Heart right ventricle (tissue), 16 donors: ENCODE results near the gene SYCP2L. TPM values are rescaled to one million over a fixed set of nuclear protein-coding genes. Genes with fewer than 3 reads are reported as not detected.
A peak's percentile ranks its signal among the peaks of the same experiment; 100 is the strongest.

ENCODE experiments used
- ATAC-seq, 8 donors: fragments of 200-7000 bp; cut with Tn5 transposase; one replicate each; pipeline ENCODE4 v1.9.1; 2020; ENCODE audit warnings: mild to moderate bottlenecking in 8 of 8, moderate library complexity in 8 of 8, moderate number of reproducible peaks in 1 of 8
- DNase-seq, 2 donors: peaks; one replicate each; pipeline ENCODE4 v3.0.0-alpha.2; 2020
- H3K27ac ChIP-seq, 10 donors: fragments of 200-600 bp; sonication (generic) in 2 of 10; one replicate each; pipeline versions ENCODE4 v1.5.0 to v1.8.0; 2020 to 2022; ENCODE audit warnings: mild to moderate bottlenecking in 3 of 10
- H3K27me3 ChIP-seq, 7 donors: fragments of 200-600 bp; one replicate each; pipeline ENCODE4 v1.8.0; 2021 to 2022; ENCODE audit warnings: mild to moderate bottlenecking in 2 of 7
- H3K36me3 ChIP-seq, 9 donors: fragments of 200-600 bp; sonication (generic) in 1 of 9; one replicate each; pipeline versions ENCODE4 v1.5.0 to v1.8.0; 2020 to 2022; ENCODE audit warnings: mild to moderate bottlenecking in 2 of 9
- H3K4me1 ChIP-seq, 9 donors: fragments of 200-600 bp; sonication (generic) in 1 of 9; one replicate each; pipeline versions ENCODE4 v1.5.0 to v1.8.0; 2020 to 2022; ENCODE audit warnings: mild to moderate bottlenecking in 4 of 9
- H3K4me3 ChIP-seq, 10 donors: fragments of 200-600 bp; sonication (generic) in 2 of 10; one replicate each; pipeline versions ENCODE4 v1.5.0 to v1.8.0; 2020 to 2022; ENCODE audit warnings: mild to moderate bottlenecking in 7 of 10, moderate library complexity in 2 of 10
- H3K9me3 ChIP-seq, 11 donors: fragments of 200-600 bp in 10 of 11; sonication (generic) in 2 of 11; one replicate each; pipeline versions ENCODE4 v1.5.0 to v1.8.0; 2013 to 2022; ENCODE audit warnings: mild to moderate bottlenecking in 2 of 11, control low read depth in 1 of 11, moderate library complexity in 1 of 11
- CTCF ChIP-seq, 9 donors: fragments of 200-600 bp; sonication (generic) in 2 of 9; IDR thresholded peaks; one replicate each; pipeline versions ENCODE4 v1.5.0 to v1.8.0; 2021 to 2022; ENCODE audit warnings: antibody characterized with exemption in 9 of 9, mild to moderate bottlenecking in 5 of 9, moderate library complexity in 1 of 9
- WGBS, 2 donors: extraction: QIAGEN DNeasy Blood & Tissue Kit; methylation state at CpG; one replicate each; pipeline ENCODE4 v1.1.7; 2013; ENCODE audit warnings: inconsistent platforms in 1 of 2; 5-methylcytosine and 5-hydroxymethylcytosine counted together
- intact Hi-C, 10 donors: fragments of 100-400 bp; cut with DNase I; formaldehyde crosslinking; loops; one replicate each; pipeline versions ENCODE4 v1.11.1 to v1.14.2; 2022
- polyA plus RNA-seq, 2 donors: library from polyadenylated mRNA; stranded (reverse); fragments of 200-250 nt; gene quantifications; one replicate each; pipeline ENCODE4 v1.2.3, GENCODE V29; 2013
- total RNA-seq, 10 donors: library from RNA; stranded (reverse); fragmentation: NEBNext Ultra II Directional in 3 of 10; extraction: Animal tissue kit (Norgen Biotek cat#: 25700) in 3 of 10; gene quantifications; one replicate each; pipeline versions ENCODE4 v1.2.1 to v1.2.4, GENCODE V29; 2021 to 2023
- donor health status: Arrhythmogenic right ventricular cardiomyopathy.
- donor health status: ischemic (EF 13 %, LVEDD 7.1; RV severe dilation, severe dysfunction).
- donor health status: healthy with polysubstance abuse.
- donor health status: DM: no; HTN: yes; CAD: no.
- donor health status: DM: no; HTN: no; CAD: no.
- donor health status: ischemic (EF 25% LVEDD 6.9; RV normal size, moderate dysfunction).
- donor health status: ischemic (EF 25% LVEDD 5.7; RV mildly dilated, moderate dysfunction).
- donor health status: healthy.
- donor health status: DM: yes; HTN: yes; CAD: no.
- donor health status: Ischemic cardiomyopathy.
- donor health status: ischemic (EF 35%, LVEDD 5.7; RV mildly dilated, moderate dysfunction).
- donor health status: nonischemic (EF 11% LVEDD 7.7; RV severe dilation, severe dysfunction).
- donor health status: DM: yes; HTN: yes; CAD: no.
- donor health status: PGD.
- donor health status: ischemic (EF 29% LVEDD 5.4; RV normal size, mild dysfunction).
- donor health status: nonischemic (EF 23%, LVEDD 6.1; RV moderate dilation, normal function).

Gene SYCP2L
- total and polyA plus RNA-seq, 12 donors: 0.11 to 2.4 (median 0.37) TPM

- 67 to 78% methylated on average over 3 of the region's 3 CpGs for WGBS, 2 donors
- TF ChIP-seq CTCF (IDR thresholded peaks at IDR 0.05): no peak
- no peaks in the 10 kb centered on the region for H3K36me3 ChIP-seq
- peaks cover 0 to 26% (median 0%) of the 10 kb centered on the region in 7 donors for H3K27me3 ChIP-seq
- peaks cover 0 to 24% (median 4%) of the 10 kb centered on the region in 9 donors for H3K4me1 ChIP-seq
- H3K9me3 ChIP-seq: no peaks in the 10 kb centered on the region
- intact Hi-C loops: no loop called here
- DNase-seq (no peak), ATAC-seq (no peak)
- H3K4me3 ChIP-seq: no peak overlapping the region
- peak overlapping the region in 2 of 10 donors; percentile 8 to 24 for H3K27ac ChIP-seq
Observed at GRCh38 chr6:11013721-11014070, 126.8 kb downstream of the SYCP2L start.

GRCh38 chr6:11015102-11015501 lies 128.2 kb downstream of the SYCP2L start:
- intact Hi-C loops: no loop called here
- H3K4me3 ChIP-seq: no peak overlapping the region
- peaks cover 0 to 18% (median under 1%) of the 10 kb centered on the region in 9 donors for H3K4me1 ChIP-seq
- TF ChIP-seq CTCF (IDR thresholded peaks at IDR 0.05): no peak
- no peak overlapping the region for H3K27ac ChIP-seq
- H3K36me3 ChIP-seq: no peaks in the 10 kb centered on the region
- ATAC-seq: no peak
- no peaks in the 10 kb centered on the region for H3K9me3 ChIP-seq
- H3K27me3 ChIP-seq: peaks cover 0 to 26% (median 0%) of the 10 kb centered on the region in 7 donors
- DNase-seq: no peak

GRCh38 chr6:11016452-11016851 lies 129.6 kb downstream of the SYCP2L start:
- TF ChIP-seq CTCF (IDR thresholded peaks at IDR 0.05): no peak
- 50 to 90% methylated on average over 1 of the region's 1 CpG for WGBS, 2 donors
- Histone ChIP-seq H3K4me3 (no peak overlapping the region), H3K9me3 (no peaks in the 10 kb centered on the region), H3K27ac (no peak overlapping the region), H3K4me1 (peaks cover 0 to 29% (median 14%) of the 10 kb centered on the region in 9 donors), H3K36me3 (no peaks in the 10 kb centered on the region), H3K27me3 (peaks cover 0 to 20% (median 0%) of the 10 kb centered on the region in 7 donors)
- intact Hi-C loops: no loop called here
- DNase-seq: no peak
- no peak for ATAC-seq

- ATAC-seq (no peak), DNase-seq (no peak)
- intact Hi-C loops: no loop called here
- Histone ChIP-seq H3K27ac (no peak overlapping the region), H3K36me3 (no peaks in the 10 kb centered on the region), H3K4me3 (no peak overlapping the region), H3K27me3 (peaks cover 0 to 16% (median 0%) of the 10 kb centered on the region in 7 donors), H3K9me3 (no peaks in the 10 kb centered on the region), H3K4me1 (peaks cover 0 to 29% (median 18%) of the 10 kb centered on the region in 9 donors)
- TF ChIP-seq CTCF (IDR thresholded peaks at IDR 0.05): no peak
- 95 to 97% methylated on average over 3 of the region's 3 CpGs for WGBS, 2 donors
Observed at GRCh38 chr6:11017090-11017489, 130.2 kb downstream of the SYCP2L start.
